DMS 273 (cell line): ENCODE results near the gene GRPEL1.

Experiments
- DNase-seq: peaks from one replicate; lab custom pipeline; 2025; ENCODE audit not compliant: unreplicated experiment; lab: John Stamatoyannopoulos, UW

Gene GRPEL1

DNA sequence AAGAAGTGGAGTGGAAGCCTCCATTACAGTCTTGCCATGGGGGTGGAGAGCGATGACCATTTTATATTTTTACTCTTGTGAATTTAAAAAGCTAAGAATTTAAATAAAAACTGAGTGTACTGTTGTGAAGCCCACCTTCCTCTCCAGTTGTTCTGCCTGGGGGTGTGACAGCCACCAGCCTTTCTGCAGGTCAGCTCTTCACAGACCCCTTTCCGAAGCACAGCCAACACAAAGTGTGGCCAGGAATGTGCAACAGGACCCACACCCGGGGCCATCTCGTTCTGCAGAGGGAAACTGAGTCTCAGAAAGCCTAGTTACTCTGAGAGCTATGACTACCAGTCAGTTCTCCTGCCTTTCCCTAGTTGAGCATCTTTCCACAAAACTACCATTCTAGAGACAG is 1.4 kb downstream of the GRPEL1 start:
- DNase-seq, result no peak

DNA sequence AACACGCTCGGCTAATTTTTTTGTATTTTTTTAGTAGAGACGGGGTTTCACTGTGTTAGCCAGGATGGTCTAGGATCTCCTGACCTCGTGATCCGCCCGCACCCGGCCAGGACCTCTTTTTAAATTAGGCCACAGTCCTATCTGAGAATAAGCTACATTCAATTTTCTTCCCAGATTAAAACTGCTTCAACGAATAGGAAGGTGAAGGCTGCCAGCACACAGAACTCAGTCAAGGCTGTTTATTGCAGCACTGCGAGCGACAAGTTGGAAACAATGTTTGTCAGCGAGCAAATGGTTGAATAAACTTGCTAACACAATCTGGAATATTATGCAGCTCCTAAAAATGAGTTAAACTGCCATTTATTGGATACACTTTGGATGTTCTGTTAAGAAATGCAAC is 1.9 kb downstream of the GRPEL1 start:
- DNase-seq, result no peak

DNA sequence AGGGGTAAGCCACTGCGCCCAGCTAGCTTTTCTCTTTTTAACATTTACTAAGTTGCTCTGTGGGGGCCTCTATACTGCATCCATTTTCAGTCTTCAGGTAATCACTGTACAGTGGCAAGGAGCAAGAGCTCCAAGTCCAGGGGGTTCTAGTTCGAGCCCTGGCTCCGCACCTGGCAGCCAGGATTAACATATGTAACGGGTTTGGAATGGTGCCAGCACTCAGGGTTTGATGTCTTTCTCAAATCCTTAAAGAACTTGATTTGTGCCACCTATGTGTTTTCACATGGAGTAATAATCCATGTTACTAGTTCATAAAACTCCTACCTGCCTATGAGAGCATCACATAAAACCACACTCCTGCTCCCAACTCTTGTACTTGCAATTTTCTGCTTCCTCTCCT is 4.5 kb downstream of the GRPEL1 start:
- peak; percentile 15 for DNase-seq

DNA sequence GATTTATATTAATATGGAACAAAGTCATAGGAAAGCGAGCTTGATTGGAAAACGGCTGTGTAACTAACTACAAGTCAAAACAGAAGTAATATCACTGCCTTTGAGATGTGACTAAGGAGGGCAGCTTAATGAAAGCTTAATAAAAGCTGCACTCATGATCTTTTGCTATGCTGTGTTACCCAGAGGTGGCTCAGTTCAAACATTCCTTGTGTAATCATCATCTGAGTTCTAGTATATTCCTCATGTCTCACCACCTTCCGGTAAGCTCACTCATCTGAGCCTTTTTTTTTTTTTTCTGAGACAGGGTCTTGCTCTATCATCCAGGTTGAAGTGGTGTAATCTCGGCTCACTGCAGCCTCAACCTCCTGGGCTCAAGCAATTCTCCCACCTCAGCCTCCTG is 5.0 kb downstream of the GRPEL1 start:
- DNase-seq, result no peak

DNA sequence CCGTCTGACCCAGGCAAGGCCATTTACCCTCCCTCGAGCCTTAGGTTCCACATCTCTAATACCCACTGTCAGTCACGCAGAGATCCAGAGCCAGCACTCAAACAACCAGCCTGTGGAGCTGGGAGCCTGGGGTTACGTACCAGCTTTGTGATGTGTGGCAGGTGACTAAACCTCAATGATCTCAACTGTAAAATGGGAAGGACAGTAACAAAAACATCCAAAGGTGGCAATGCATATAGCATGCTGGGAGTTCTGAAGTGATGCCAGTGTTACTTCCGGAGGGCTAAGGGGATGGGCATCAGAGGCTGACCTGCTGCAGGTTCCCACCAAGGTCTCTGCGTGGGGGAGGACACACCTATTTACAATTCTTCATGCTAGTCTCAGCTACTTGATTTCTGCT is 6.0 kb downstream of the GRPEL1 start:
- no peak for DNase-seq

DNA sequence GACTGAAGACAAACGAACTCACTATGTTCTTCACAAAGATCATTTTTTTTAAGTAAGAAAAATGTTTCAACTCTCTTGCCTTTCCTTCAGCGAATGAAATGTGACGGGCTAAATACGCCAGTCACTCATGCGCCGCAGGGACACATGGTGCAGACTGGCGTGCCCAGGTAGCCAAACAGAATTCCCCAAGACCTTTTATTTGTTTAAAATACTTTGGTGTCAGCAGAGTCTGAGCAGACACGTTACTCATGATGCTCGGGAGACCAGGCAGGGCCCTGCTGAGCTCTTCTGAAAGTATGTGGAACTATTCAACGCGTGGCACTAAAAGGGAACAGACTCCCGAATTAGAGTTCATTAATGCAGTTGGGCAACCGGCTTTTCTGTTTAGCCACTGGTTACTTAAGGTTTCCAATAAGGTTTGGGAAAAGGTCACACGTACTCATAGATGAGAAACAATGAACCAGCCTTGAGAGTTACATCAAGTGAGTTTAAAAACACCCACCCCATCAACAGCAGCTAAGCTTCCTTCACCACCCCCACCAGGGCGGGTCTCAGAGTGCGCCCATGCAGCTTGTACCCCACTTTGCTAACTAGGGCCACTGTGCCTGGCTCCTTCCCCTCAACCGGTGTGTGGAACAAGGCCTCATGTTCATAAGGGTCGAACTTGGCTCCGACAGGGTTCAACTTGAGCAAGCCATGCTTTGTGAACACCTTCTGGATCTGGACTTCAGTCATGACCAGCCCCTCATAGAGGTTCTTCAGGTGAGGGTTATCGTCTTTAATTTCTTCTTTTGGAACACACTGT is 7.3 kb downstream of the GRPEL1 start:
- DNase-seq, result no peak

DNA sequence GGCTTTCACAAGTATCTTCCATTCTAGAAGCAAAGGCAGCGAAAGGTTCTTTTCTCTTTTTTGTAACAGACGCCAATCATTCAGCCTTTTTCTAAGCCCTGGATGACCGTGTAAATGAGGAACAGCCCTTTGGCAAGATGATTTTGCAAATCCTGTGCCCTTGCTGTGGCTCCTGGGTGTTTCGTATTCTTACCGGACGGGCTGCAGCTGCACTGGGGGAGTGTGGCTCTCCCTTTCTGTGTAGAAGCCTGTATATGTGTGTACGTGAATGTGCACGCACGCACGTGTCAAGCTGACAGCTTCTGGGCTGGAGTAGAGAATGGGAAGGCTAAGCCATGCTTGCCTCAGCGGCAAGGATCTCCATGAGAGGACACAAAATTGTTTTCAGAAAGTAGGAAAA is 8.2 kb downstream of the GRPEL1 start:
- DNase-seq, result no peak

DNA sequence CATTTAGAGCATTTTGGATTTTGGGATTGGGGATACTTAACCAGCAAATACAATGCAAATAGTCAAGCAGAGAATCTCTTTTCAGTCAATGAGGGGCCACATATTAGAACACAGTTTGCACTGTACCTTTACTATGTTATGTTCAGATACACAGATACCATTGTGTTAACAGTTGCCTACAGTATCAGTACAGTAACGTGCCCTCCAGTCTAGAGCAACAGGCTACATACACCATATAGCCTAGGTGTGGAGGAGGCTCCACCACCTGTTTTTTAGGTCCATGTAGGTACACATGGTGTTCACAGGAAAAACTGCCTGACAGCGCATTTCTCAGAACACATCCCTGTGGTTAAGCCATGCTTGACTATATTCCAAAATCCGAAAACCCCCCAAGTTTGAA is 9.1 kb downstream of the GRPEL1 start:
- no peak for DNase-seq

DNA sequence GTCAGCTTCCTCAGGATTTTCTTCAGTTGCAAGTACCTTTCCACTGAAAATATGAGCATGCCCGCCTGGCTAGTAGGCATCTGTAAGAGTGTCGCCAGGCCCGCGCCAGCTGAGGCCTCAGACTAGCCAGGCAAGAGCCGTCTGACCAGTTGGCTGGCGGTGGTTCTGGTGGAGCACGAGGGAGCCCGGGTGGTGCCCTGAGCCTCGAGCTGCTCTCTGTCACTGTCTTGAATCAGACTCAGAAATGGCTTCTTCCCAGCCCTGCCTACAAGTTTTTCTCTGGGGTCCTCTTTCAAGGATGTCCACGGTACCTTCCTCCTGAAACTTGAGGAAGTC is 11.9 kb downstream of the GRPEL1 start:
- DNase-seq, result no peak

DNA sequence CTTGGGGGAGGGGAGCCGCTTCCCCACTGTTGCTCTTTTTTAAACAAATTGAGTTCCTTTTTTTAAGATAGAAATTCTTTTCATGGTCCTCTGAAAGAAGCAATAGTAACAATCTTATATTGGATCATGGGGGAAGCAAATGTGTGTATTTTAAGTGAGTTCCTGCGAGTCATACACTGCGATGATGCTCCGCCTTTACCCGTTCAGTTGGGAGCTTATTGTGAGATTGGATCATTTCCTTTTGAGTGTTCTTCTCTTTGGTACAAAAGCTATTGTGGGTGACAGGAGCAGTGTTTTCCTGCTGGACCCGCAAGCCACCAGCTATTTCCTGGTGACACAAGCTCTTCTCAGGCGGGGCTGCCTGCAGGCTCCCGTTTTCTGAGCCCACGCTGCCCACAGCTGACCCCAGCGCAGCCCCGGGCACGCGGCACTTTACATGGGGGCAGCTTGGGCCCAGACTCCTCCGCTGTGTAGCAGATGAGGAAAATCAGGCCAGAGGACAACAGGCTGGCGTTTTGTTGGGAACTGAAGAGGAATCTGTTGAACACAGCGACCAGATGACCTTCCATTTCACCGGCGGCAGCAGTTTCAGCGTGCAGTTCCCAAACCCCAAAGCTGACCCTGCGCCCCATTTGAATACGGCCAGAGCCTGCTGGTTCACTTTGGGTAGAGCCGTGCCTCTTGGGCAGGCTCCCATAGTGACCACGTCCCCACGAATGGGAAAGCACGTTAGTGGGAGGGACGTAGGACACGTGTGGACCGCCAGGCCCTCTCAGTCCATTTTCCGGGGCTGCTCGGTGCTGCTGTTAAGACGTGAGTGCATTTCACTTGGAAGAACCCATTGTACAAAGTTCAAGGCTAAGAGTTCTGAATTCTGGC is 12.5 kb downstream of the GRPEL1 start:
- DNase-seq, result no peak

DNA sequence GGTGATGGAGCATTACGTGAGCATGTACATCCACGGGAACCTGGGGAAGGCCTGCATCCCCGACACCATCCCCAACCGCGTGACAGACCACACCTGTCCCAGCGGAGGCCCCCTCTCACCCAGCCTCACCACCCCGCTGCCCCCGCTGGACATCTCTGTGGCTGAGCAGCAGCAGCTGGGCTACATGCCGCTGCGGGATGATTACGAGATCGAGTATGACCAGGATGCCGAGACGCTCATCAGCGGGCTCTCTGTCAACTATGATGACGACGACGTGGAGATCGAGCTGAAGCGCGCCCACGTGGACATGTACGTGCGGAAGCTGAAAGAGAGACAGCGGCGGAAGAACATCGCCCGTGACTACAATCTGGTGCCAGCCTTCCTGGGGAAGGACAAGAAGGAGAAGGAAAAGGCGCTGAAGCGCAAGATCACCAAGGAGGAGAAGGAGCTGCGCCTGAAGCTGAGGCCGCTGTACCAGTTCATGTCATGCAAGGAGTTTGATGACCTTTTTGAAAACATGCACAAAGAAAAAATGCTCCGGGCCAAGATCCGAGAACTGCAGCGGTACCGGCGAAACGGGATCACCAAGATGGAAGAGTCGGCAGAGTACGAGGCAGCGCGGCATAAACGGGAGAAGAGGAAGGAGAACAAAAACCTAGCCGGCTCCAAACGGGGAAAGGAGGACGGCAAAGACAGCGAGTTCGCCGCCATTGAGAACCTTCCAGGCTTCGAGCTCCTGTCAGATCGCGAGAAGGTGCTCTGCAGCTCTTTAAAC is 13.6 kb downstream of the GRPEL1 start:
- no peak for DNase-seq

DNA sequence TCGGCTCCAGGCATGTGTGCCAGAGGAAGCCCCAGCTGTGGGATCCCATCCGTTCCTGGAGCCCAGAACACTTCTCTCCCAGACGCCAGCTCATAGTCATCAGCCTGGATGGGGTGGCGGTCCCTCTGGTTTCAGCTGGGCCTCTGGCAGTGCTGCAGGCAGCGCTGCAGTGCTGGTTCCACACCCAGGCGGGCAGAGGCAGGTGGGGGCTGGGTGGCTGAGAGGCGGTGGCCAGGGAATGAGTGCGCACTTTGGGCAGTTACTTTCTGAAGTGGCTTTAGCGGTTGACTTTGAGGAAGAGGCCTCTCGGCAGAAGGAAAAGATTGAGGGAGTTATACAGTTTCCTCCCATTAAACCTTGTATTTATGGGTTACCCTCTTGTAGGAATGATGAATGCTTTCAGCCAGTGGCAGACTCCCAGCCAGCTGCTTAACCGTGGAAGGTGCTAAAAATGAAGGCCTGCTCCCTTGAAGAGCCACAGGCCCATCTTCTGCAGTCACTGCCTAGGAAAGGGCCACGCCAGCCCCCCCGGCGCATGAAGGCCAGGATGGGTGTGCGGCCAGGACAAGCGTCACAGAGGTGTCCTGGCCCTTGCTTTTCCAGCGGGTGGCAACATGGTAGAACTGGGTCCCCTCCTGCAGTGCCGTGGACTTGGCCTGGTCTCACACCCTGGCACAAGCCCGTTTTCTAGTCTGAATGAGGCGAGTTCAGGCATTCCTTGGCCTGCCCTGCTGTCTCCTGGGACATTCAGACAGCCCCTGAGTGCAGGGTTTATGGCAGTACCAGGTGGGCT is 14.7 kb downstream of the GRPEL1 start:
- DNase-seq, result no peak

DNA sequence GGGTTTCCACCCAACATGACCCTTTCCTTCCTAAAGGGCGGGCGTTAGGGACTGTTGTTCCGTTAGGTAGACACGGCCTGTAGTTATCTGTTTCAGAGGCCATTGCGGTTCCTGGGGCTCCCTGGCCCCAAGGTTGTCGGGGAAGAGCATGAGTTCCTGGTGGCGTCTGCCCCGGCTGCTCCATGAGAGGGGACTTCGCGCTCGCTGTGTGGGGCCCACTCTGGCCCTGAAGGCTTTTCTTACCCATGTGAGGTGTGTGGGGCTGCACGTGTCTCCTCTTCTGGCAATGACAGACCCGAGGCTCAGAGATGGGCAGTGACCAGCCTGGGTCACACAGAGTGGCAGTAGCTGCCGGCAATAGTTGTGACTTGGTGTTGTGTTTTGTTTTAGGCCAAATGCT is 15.6 kb downstream of the GRPEL1 start:
- DNase-seq, result no peak

DNA sequence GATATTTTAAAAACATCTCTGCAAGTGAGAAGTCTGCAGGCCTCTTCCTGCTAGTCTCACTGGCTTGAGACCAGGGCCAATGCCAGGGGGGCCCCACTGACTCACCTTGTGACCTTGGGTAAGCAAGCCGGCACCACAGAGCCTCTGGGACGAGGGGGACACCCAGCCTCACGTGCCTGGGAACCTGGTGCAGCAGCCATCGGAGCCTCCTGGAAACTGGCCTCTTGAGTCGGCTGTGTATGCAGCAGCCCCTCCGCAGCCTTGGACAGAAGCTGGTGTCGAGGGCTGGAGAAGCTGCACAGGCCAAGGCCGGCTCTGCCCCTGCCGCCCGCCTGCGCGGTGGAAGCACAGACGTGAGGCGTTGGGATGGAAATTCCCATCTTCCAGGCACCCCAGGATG is 16.0 kb downstream of the GRPEL1 start:
- no peak for DNase-seq

DNA sequence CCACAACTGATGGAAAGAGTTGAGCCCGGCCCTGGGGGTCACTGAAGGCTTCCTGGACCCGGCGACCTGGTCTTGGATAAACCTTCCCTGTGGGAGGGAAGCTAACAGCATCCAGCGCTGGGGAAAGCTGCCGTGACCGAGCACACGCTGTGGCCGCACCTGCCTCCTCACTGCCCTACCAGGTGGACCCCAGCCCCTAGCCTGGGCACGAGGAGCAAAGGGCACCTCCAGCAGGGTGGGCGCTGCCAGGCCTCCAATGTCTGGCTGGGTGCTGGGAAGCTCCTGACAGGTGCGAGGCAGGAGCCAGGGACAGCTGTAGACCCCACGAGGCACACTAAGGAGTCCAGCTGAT is 16.7 kb downstream of the GRPEL1 start:
- DNase-seq, result no peak

DNA sequence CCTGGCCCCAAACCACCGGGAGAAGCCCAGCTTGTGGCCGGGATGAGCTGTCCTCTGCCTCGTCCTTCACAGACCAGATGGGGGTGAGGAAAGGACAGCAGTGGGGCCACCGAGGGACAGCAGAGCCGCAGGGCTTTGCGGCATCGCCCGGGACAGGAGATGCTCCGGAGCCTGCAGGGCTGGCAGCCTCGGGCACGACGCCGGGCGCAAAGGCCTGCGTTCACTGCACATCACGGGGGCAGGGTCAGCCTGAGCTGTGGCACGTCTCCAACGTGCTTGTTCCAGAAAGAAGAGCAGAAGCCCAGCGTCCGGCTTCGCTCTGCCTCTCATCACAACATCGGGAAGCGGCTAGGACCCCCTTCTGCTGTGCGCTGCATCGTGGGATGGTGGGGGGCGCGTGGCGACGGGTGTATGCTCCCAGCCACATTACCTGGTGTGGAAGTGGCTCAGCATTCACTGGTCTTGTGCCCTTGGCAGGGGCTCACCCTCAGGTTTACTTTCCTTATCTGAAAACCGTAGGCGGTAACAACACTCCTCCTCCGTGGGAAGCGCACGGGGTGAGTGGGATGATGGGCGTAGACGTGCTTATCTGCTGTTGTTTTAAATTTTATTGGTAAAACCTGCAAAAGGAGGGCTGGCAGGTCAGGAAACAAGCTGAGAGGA is 17.3 kb downstream of the GRPEL1 start:
- DNase-seq, result no peak

DNA sequence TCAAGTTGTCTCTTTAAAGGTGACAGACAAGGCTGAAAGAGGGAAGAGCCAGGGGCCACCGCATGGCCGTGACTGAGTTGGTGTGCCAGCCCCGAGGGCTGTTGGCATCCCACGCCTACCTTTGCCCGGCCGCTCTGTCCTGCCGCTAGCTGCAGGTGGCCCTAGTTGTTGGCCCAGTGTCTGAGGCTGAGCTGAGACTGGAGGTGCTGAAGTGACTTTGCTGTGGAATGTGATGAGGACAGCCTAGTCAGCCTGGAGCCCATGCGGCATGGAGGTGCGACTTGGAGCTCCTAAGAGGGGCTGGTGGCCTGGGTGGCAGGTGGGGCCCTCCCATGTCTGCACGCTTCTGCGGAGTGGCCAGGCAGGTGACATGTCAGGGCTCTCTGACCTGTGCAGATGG is 18.1 kb downstream of the GRPEL1 start:
- DNase-seq, result no peak

DNA sequence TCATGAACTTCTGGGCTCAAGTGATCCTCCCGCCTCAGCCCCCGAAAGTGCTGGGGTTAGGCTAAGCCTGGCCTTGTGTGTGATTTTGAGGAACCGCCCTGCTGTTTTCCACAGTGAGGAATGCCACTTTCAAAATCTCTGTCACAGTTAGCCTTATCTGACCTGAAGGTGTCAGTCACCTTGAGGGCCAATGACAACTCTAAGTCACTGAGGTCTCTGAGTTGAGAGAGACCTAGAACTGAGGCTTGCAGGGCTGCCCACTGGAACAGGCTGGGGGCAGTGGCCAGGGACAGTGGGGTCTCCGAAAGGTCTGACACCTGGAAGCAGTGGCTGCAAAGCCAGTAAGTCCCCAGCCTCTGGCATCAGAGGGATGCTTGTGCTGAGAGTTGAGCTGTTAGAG is 18.6 kb downstream of the GRPEL1 start:
- no peak for DNase-seq

DNA sequence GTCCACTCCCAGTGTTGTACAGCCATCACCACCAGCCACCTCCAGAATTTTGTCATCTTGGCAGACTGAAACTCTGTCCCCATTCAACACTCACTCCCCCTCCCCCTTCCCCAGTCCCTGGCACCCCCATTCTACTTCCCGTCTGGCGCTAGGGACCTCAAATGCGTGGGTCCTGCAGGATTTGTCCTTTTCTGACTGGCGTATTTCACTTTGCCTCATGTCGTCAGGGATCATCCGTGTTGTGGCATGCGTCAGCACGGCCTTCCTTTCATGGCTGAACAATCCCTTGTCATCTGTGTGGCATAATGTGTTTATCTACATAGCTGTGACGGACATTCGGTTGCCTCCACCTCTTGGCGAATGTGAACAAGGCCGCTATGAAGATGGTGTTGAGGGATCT is 19.2 kb downstream of the GRPEL1 start:
- no peak for DNase-seq

DNA sequence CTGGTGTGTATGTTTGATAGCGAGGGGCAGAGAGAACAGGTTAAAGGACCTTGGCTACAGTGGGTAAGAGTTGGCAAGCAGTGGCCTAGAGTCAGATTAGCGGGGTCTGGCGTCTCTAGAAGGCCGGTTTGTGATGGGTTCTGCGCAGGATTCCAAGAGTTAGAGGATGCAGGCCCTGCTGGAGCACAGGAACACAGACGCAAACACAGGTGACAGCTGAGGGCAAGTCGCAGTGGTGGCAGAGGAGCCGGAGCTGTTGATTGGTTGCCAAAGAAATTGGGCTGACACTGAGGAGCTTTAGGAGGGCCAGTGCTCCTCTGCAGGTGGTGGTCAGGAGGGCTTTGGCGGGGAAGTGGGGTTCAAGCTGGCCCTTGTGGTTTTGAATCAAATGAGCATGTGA is 20.9 kb downstream of the GRPEL1 start:
- no peak for DNase-seq
